Breast epithelium (tissue), 4 donors: ENCODE results near the gene BHLHE41. TPM values are rescaled to one million over a fixed set of nuclear protein-coding genes. Genes with fewer than 3 reads are reported as not detected.

ENCODE experiments used
- DNase-seq, 2 donors: peaks; one replicate each; pipeline ENCODE4 v3.0.0-alpha.2; 2019; ENCODE audit warnings: low spot score in 2 of 2
- H3K27ac ChIP-seq, 2 donors: fragments of 200-600 bp; sonication (generic) in 1 of 2; one replicate each; pipeline ENCODE4 v1.5.1; 2016 to 2019; ENCODE audit warnings: mild to moderate bottlenecking in 1 of 2
- H3K27me3 ChIP-seq, 2 donors: fragments of 200-600 bp; sonication (generic) in 1 of 2; one replicate each; pipeline versions ENCODE4 v1.5.1 to v1.6.0; 2017 to 2019; ENCODE audit warnings: control low read depth in 1 of 2, mild to moderate bottlenecking in 1 of 2
- H3K36me3 ChIP-seq: fragments of 200-600 bp; one replicate; pipeline ENCODE4 v1.5.1; 2019
- H3K4me1 ChIP-seq, 2 donors: fragments of 200-600 bp; sonication (generic); one replicate each; pipeline ENCODE4 v1.5.1; 2016 to 2019; ENCODE audit warnings: control low read depth in 1 of 2
- H3K4me3 ChIP-seq, 3 donors: fragments of 200-600 bp; sonication (generic); 1 replicate in 2 of 3; 2 replicates in 1 of 3; pipeline ENCODE4 v1.5.1; 2016 to 2019; ENCODE audit warnings: mild to moderate bottlenecking in 3 of 3, moderate library complexity in 2 of 3
- H3K9me3 ChIP-seq, 2 donors: fragments of 200-600 bp; sonication (generic) in 1 of 2; one replicate each; pipeline ENCODE4 v1.5.1; 2016 to 2019; ENCODE audit warnings: control low read depth in 1 of 2
- CTCF ChIP-seq, 3 donors: fragments of 450-650 bp; IDR thresholded peaks; one replicate each; pipeline ENCODE4 v1.5.1; 2016 to 2017; ENCODE audit warnings: antibody characterized with exemption in 3 of 3, mild to moderate bottlenecking in 3 of 3, moderate library complexity in 3 of 3
- POLR2A ChIP-seq: fragments of 450-650 bp; IDR thresholded peaks from one replicate; pipeline ENCODE4 v1.6.1; 2016; ENCODE audit warnings: antibody characterized with exemption, mild to moderate bottlenecking, moderate library complexity
- POLR2AphosphoS5 ChIP-seq, 3 donors: sonication (generic); formaldehyde crosslinking; IDR thresholded peaks; one replicate each; pipeline ENCODE4 v1.6.1; 2017; ENCODE audit warnings: antibody characterized with exemption in 3 of 3
- intact Hi-C: fragments of 100-400 bp; cut with DNase I; formaldehyde crosslinking; loops from one replicate; pipeline ENCODE4 v1.15.1; 2023; ENCODE audit warnings: low total_unique reads
- total RNA-seq, 3 donors: library from RNA; depleted of rRNA; stranded (reverse); fragments of >200 nt; gene quantifications; one replicate each; pipeline ENCODE4 v1.1.0, GENCODE V29; 2016

BHLHE41 gene
- total RNA-seq, 3 donors from 2014 or later, result 5.6 to 29.7 (median 9.2) TPM

- intact Hi-C loops, result no loop called here
- H3K4me1 ChIP-seq, result no peaks in the 10 kb centered on the region
- no peak for DNase-seq
- H3K36me3 ChIP-seq, result no peaks in the 10 kb centered on the region
- no peaks in the 10 kb centered on the region for H3K9me3 ChIP-seq
- no peaks in the 10 kb centered on the region for H3K27me3 ChIP-seq
- no peak for TF ChIP-seq POLR2AphosphoS5 (IDR thresholded peaks at IDR 0.05)
- no peak for TF ChIP-seq POLR2A
- TF ChIP-seq CTCF (IDR thresholded peaks at IDR 0.05), result no peak
- no peak overlapping the region for H3K4me3 ChIP-seq
- H3K27ac ChIP-seq, result no peak overlapping the region
Observed at GRCh38 chr12:26148291-26148690, 23.5 kb upstream of the BHLHE41 start.

- intact Hi-C loops, result no loop called here
- no peak for DNase-seq
- H3K36me3 ChIP-seq, result no peaks in the 10 kb centered on the region
- H3K27me3 ChIP-seq, result no peaks in the 10 kb centered on the region
- TF ChIP-seq POLR2AphosphoS5 (IDR thresholded peaks at IDR 0.05) (no peak), POLR2A (no peak), CTCF (IDR thresholded peaks at IDR 0.05) (no peak)
- no peak overlapping the region for H3K4me3 ChIP-seq
- H3K4me1 ChIP-seq, result no peaks in the 10 kb centered on the region
- H3K9me3 ChIP-seq, result no peaks in the 10 kb centered on the region
- H3K27ac ChIP-seq, result no peak overlapping the region
Observed at GRCh38 chr12:26143291-26143690, 18.5 kb upstream of the BHLHE41 start.

DNA sequence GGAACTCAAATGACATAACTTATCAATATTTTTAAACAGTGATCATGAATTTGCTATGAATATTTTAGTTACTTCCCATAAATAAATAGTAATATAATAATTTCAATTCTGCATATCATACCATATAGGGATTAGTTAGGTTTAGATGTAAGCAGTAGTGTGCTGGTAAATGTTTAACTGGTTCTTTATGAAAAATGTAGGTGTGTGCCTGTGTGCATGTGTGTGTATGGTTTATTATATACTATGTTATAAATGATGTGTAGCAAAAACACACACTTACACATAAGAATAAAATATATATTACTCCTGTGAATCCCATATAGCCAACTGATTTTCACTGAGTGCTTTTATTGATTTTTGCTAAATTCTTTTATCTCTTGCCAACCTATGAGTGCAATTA lies 14.0 kb upstream of the BHLHE41 start:
- no peak for DNase-seq
- no peaks in the 10 kb centered on the region for H3K27me3 ChIP-seq
- intact Hi-C loops, result no loop called here
- H3K36me3 ChIP-seq, result no peaks in the 10 kb centered on the region
- TF ChIP-seq POLR2A, result no peak
- no peak for TF ChIP-seq POLR2AphosphoS5 (IDR thresholded peaks at IDR 0.05)
- no peak for TF ChIP-seq CTCF (IDR thresholded peaks at IDR 0.05)
- no peaks in the 10 kb centered on the region for H3K4me1 ChIP-seq
- no peaks in the 10 kb centered on the region for H3K9me3 ChIP-seq
- no peak overlapping the region for H3K4me3 ChIP-seq
- no peak overlapping the region for H3K27ac ChIP-seq

DNA sequence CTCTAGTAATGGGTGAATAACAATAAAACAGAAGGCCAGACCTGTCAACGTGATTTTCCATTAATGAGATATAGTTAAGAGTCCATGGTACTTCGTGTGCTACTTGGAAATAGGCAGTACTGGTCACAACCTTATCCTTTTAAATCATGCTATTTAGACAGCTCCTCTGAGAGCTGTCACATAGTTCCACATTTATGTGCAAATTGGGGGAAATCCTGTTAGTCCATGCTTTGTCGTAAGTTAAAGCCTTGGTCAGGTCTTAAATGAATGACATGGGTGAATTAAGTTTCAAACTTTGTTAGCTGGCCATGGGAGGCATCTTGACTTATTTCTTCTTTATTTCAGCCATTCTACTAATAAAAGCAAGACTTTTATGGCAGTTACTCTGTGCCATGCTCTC lies 11.9 kb upstream of the BHLHE41 start:
- Histone ChIP-seq H3K4me3 (no peak overlapping the region), H3K27ac (no peak overlapping the region), H3K27me3 (no peaks in the 10 kb centered on the region), H3K36me3 (no peaks in the 10 kb centered on the region), H3K4me1 (no peaks in the 10 kb centered on the region), H3K9me3 (no peaks in the 10 kb centered on the region)
- no peak for DNase-seq
- intact Hi-C loops, result no loop called here
- TF ChIP-seq POLR2A (no peak), CTCF (IDR thresholded peaks at IDR 0.05) (no peak), POLR2AphosphoS5 (IDR thresholded peaks at IDR 0.05) (no peak)

GRCh38 chr12:26135571-26135970 lies 10.7 kb upstream of the BHLHE41 start:
- H3K27me3 ChIP-seq, result no peaks in the 10 kb centered on the region
- H3K4me1 ChIP-seq, result no peaks in the 10 kb centered on the region
- TF ChIP-seq CTCF (IDR thresholded peaks at IDR 0.05), result no peak
- no peak overlapping the region for H3K4me3 ChIP-seq
- peak overlapping the region; percentile 73 to 87 for H3K27ac ChIP-seq
- no peaks in the 10 kb centered on the region for H3K36me3 ChIP-seq
- intact Hi-C loops, result no loop called here
- no peak for DNase-seq
- no peaks in the 10 kb centered on the region for H3K9me3 ChIP-seq
